ENCODE measurements around the gene ZC3H12A.

The ZC3H12A gene

DNA sequence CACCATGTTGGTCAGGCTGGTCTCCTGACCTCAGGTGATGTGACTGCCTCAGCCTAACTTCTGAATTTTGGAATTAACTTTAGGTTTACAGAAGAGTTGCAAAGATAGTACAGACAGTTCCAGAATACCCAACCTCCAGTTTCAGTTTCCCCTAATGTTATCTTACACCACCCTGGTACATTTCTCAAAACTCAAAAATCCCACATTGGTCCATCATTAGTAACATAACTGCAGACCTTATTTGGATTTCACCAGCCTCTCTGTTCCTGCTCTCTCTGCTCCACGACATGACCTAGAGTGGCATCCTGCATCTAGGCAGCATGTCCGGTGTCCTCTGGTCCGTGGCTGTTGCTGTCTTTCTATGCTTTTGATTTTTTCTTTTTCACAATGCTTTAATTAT is 5.0 kb upstream of the ZC3H12A start:
- DNase-seq: no peak
- Mint-ChIP-seq H3K36me3 (ENCODE audit: low read depth) (no peaks in the 10 kb centered on the region), H3K4me1 (ENCODE audit: low read depth) (peaks cover 38% of the 10 kb centered on the region), H3K27ac (peak overlapping the region; percentile 16), H3K4me3 (no peak overlapping the region), H3K9me3 (no peaks in the 10 kb centered on the region), H3K27me3 (no peaks in the 10 kb centered on the region)

DNA sequence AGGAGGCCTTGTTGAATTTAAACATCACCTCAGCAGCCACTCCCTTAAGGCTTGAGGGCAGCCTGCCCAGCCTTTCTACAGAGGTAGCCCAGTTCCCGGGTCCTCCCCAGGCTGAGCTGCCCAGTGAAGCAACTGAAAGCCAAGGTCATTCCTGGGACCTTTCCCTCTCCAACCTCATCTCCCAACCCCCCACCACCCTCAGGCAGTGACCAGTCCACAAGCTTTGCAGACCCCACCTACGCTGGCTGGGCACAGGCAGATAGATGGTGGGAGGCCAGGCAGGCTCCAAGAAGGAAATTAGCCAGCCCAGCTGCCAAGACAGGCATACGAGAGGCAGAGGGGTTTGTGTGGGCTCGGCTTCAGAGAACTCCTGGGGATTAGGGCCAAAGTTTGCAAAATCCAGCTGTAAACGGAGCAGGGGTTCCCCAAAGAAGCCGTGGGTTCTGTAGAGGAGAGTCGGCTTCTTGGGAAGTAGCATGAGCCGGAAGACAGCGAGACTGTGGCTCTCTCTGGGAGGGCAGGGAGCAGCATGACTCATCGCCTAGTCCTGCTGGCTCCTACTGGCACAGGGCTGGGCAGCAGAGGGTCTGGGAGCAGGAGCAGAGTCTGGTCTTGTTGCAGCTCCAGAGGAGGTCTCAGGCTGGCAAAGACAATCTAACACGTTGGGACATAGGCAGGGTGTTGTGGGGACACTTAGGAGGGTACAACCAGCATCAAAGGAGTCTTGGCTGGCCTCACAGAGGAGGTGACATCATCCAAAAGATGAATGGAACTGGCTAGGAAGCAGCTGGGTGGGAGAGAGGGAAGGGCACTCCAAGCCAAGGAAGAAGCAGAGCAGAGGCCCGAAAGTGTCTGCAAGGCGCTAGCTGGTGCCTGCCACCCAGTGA is 2.8 kb upstream of the ZC3H12A start:
- H3K27me3 Mint-ChIP-seq: no peaks in the 10 kb centered on the region
- DNase-seq: no peak

GRCh38 chr1:37472281-37472680 is 2.1 kb upstream of the ZC3H12A start:
- peaks cover 26% of the 10 kb centered on the region for H3K36me3 Mint-ChIP-seq (ENCODE audit: low read depth)
- peaks cover 38% of the 10 kb centered on the region for H3K4me1 Mint-ChIP-seq (ENCODE audit: low read depth)
- H3K27ac Mint-ChIP-seq: peak overlapping the region; percentile 89
- no peaks in the 10 kb centered on the region for H3K9me3 Mint-ChIP-seq
- H3K27me3 Mint-ChIP-seq: no peaks in the 10 kb centered on the region
- peak overlapping the region; percentile 97 for H3K4me3 Mint-ChIP-seq
- no peak for DNase-seq

More for the DNA sequence above, 2.8 kb upstream of the ZC3H12A start:
- Mint-ChIP-seq H3K4me3 (peak overlapping the region; percentile 97), H3K9me3 (no peaks in the 10 kb centered on the region), H3K36me3 (ENCODE audit: low read depth) (peaks cover 20% of the 10 kb centered on the region), H3K27ac (peak overlapping the region; percentile 89), H3K4me1 (ENCODE audit: low read depth) (peaks cover 38% of the 10 kb centered on the region)

DNA sequence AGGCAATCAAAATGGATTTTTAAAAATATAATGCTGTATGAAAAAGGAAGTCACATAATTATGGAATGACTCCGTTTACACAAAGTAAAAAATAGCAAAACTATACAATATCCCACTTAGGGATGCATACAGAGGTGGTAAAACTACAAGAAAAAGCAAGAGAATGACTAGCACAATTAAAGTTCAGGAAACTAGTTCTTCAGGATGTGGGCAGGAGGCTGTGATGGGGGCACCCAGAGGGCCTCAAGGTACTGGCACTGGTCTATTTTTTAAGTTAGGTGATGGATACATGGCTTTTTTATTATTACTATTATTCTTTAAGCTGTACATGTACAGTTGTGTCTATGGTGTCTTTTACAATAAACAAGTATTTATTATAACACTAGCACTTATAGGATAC is 1.4 kb upstream of the ZC3H12A start:
- DNase-seq: no peak
- H3K9me3 Mint-ChIP-seq: no peaks in the 10 kb centered on the region
- peak overlapping the region; percentile 89 for H3K27ac Mint-ChIP-seq
- peaks cover 33% of the 10 kb centered on the region for H3K36me3 Mint-ChIP-seq (ENCODE audit: low read depth)
- no peaks in the 10 kb centered on the region for H3K27me3 Mint-ChIP-seq
- H3K4me3 Mint-ChIP-seq: peak overlapping the region; percentile 97
- H3K4me1 Mint-ChIP-seq (ENCODE audit: low read depth): peaks cover 42% of the 10 kb centered on the region

DNA sequence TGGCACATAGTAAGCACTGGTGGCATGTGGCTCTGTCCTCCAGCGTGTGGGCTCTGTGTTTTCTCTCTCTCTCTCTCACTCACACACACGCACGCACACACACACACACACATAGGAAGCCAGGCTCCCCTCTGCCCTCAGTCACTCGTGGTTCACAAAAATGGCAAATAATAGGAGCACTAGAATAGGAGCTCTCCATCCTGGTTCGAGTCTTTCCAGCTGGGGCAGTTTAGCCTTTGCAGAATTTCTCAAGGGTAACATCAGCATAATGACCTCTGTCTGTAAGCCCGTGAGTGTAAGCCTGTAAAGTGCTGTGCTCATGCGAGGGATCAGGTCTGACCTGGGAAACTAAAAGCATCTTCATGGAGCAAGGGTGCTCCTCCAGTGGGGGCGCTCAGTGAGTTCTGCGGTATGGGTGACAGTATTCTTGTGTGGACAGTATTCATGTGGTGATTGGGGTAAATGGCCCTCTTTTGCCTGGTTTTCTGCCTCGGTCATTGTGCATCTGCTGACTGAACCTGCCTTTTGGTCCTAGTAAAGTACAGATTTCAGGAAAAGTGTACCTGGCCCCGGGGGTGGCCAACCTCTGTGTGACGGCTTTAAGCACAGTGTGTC is 842 bp upstream of the ZC3H12A start:
- Mint-ChIP-seq H3K36me3 (ENCODE audit: low read depth) (peaks cover 38% of the 10 kb centered on the region), H3K4me1 (ENCODE audit: low read depth) (peaks cover 48% of the 10 kb centered on the region), H3K27me3 (no peaks in the 10 kb centered on the region), H3K9me3 (no peaks in the 10 kb centered on the region), H3K27ac (peak overlapping the region; percentile 89), H3K4me3 (peak overlapping the region; percentile 97)
- DNase-seq: no peak

DNA sequence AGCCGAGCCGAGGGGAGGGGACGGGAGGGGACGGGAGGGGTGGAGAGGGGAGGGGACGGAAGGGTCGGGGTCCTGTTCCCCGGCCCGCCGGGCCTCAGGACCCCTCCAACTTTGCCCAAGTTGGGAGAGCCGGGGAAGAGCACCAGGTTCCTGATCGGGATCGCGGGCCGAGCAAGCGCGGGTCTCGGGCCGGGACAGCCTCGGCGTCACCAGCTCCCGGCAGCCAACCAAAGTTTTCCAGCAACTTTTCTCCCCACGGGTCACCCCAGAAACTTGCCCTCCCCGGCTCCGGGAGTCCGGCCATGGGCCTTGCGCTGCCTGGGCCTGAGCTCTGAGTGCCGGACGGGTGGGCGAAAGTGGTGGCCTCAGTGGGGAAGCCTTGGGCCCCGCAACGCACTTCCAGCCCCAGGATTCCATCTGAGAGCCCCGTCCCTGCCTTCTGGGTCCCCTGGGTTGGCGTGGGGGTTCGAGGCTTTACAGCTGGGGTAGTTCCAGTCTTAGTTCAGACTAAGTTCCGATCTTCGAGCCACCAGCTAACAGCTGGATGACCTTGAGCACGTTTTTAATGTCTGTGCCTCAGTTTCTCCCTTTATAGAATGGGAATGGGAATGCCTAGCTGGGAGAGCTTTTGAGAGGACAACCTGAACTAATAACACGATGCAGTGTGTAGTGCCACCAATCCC is 458 bp downstream of the ZC3H12A start:
- H3K27me3 Mint-ChIP-seq: no peaks in the 10 kb centered on the region
- peak overlapping the region; percentile 97 for H3K4me3 Mint-ChIP-seq
- no peak for DNase-seq
- H3K4me1 Mint-ChIP-seq (ENCODE audit: low read depth): peaks cover 49% of the 10 kb centered on the region
- H3K27ac Mint-ChIP-seq: peak overlapping the region; percentile 99
- H3K9me3 Mint-ChIP-seq: no peaks in the 10 kb centered on the region
- peaks cover 51% of the 10 kb centered on the region for H3K36me3 Mint-ChIP-seq (ENCODE audit: low read depth)

GRCh38 chr1:37475380-37476086 is 1.2 kb downstream of the ZC3H12A start:
- peaks cover 54% of the 10 kb centered on the region for H3K4me1 Mint-ChIP-seq (ENCODE audit: low read depth)
- peaks cover 58% of the 10 kb centered on the region for H3K36me3 Mint-ChIP-seq (ENCODE audit: low read depth)
- H3K4me3 Mint-ChIP-seq: peak overlapping the region; percentile 97
- peak overlapping the region; percentile 99 for H3K27ac Mint-ChIP-seq
- H3K9me3 Mint-ChIP-seq: no peaks in the 10 kb centered on the region
- H3K27me3 Mint-ChIP-seq: no peaks in the 10 kb centered on the region
- DNase-seq: peak; percentile 44

GRCh38 chr1:37476087-37476452 is 1.7 kb downstream of the ZC3H12A start:
- peak overlapping the region; percentile 99 for H3K27ac Mint-ChIP-seq
- H3K36me3 Mint-ChIP-seq (ENCODE audit: low read depth): peaks cover 63% of the 10 kb centered on the region
- peaks cover 57% of the 10 kb centered on the region for H3K4me1 Mint-ChIP-seq (ENCODE audit: low read depth)
- H3K4me3 Mint-ChIP-seq: peak overlapping the region; percentile 97
- no peaks in the 10 kb centered on the region for H3K27me3 Mint-ChIP-seq
- no peaks in the 10 kb centered on the region for H3K9me3 Mint-ChIP-seq
- DNase-seq: no peak

- Mint-ChIP-seq H3K4me1 (ENCODE audit: low read depth) (peaks cover 58% of the 10 kb centered on the region), H3K27ac (peak overlapping the region; percentile 99), H3K9me3 (no peaks in the 10 kb centered on the region)
Observed at GRCh38 chr1:37476460-37477197, 2.2 kb downstream of the ZC3H12A start.

DNA sequence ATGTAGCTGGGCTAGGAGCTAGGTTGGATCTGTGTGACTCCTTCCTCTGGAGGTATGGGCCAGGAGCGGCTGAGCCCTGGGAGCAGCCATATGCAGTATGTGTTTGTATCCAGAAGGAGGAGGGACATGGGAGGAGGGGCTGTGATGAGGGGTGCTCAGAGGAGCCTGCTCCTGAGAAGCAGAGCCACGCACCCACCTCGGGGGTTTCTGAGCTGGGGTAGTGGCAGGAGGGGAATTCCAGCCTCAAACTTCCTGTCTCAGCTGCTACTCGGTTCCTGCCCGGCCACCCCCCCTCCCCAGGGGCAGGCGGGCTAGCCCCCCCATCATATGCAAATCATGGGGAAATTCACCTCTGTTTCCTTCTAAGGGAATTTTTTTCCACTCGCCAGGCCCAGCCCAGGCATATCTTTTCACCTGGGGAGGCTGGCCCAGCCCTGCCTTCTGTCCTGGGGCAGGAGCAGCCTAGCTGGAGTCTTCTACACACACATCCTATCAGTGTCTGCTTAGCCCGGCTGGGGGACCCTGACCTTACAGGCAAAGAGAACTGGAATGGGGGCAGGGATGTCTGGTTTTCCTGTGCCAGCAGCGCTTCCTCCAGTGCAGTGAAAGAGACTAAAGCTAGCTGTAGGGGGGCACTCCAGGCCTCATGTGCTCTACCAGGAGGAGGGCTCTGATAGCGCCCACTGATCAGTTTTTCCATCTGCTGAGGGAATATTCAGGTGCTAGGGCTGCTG is 3.0 kb downstream of the ZC3H12A start:
- Mint-ChIP-seq H3K36me3 (ENCODE audit: low read depth) (peaks cover 76% of the 10 kb centered on the region), H3K4me1 (ENCODE audit: low read depth) (peaks cover 58% of the 10 kb centered on the region), H3K27ac (peak overlapping the region; percentile 99)

More at GRCh38 chr1:37476460-37477197, 2.2 kb downstream of the ZC3H12A start:
- Mint-ChIP-seq H3K27me3 (no peaks in the 10 kb centered on the region), H3K4me3 (peak overlapping the region; percentile 97), H3K36me3 (ENCODE audit: low read depth) (peaks cover 69% of the 10 kb centered on the region)
- DNase-seq: peak; percentile 46

GRCh38 chr1:37477946-37478345 is 3.6 kb downstream of the ZC3H12A start:
- Mint-ChIP-seq H3K9me3 (no peaks in the 10 kb centered on the region), H3K27ac (peak overlapping the region; percentile 99), H3K27me3 (no peaks in the 10 kb centered on the region), H3K36me3 (ENCODE audit: low read depth) (peaks cover 82% of the 10 kb centered on the region), H3K4me1 (ENCODE audit: low read depth) (peaks cover 57% of the 10 kb centered on the region), H3K4me3 (peak overlapping the region; percentile 97)
- no peak for DNase-seq

More for the DNA sequence above, 3.0 kb downstream of the ZC3H12A start:
- peak; percentile 86 for DNase-seq
- Mint-ChIP-seq H3K9me3 (no peaks in the 10 kb centered on the region), H3K27me3 (no peaks in the 10 kb centered on the region), H3K4me3 (peak overlapping the region; percentile 97)

DNA sequence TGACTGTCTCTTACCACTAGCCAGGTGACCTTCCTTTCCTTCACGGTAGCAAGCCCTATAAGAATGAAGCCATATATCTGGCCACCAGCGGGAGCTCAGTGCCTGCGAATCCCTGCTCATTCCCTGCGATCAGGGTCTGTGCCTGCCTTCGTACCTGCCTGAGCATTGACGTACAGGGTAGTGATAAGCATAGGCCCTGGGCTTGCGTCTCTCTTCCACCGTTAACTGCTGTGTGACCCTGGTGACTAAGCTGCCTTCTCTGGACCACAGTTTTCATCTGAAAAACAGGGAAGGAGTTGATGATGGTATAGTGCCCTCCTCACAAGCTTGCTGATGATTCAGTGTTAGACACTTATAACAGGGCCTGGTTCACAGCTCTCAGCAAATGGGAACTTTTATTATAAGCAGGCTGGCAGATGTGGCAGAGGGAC is 4.1 kb downstream of the ZC3H12A start:
- DNase-seq: peak; percentile 67
- H3K9me3 Mint-ChIP-seq: no peaks in the 10 kb centered on the region
- peaks cover 87% of the 10 kb centered on the region for H3K36me3 Mint-ChIP-seq (ENCODE audit: low read depth)
- peak overlapping the region; percentile 99 for H3K27ac Mint-ChIP-seq
- H3K4me1 Mint-ChIP-seq (ENCODE audit: low read depth): peaks cover 52% of the 10 kb centered on the region
- H3K4me3 Mint-ChIP-seq: peak overlapping the region; percentile 97
- H3K27me3 Mint-ChIP-seq: no peaks in the 10 kb centered on the region

DNA sequence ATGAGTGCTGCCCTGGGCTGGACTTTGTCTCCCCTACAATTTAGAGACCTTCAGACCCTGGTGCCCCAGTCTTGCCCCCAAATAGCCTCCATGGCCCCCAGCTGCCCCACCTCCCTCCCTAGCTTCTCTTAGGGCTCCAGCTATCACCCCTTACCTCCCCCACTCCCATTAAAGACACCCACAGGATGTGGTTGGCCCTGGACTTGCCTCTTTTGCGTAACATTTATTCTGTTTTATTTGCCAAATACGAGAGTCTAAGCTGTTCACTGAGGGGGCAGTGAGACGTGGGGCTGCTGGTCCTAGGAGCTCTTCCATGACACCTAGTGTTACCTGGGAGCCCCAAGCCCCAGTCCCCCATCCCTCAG is 4.5 kb downstream of the ZC3H12A start:
- peak; percentile 77 for DNase-seq
- no peaks in the 10 kb centered on the region for H3K27me3 Mint-ChIP-seq
- H3K4me3 Mint-ChIP-seq: peak overlapping the region; percentile 97
- no peaks in the 10 kb centered on the region for H3K9me3 Mint-ChIP-seq
- H3K4me1 Mint-ChIP-seq (ENCODE audit: low read depth): peaks cover 48% of the 10 kb centered on the region
- peaks cover 91% of the 10 kb centered on the region for H3K36me3 Mint-ChIP-seq (ENCODE audit: low read depth)
- peak overlapping the region; percentile 99 for H3K27ac Mint-ChIP-seq

Measured in activated T-cell treated with anti-CD3 and anti-CD28 coated beads, Interleukin-2, amount 50 U/mL, for 24 hours (primary cell).